Measurements from ENCODE around the gene ACTR8. TPM values are rescaled to one million over a fixed set of nuclear protein-coding genes. Genes with fewer than 3 reads are reported as not detected.

The ACTR8 gene
- polyA plus RNA-seq, 1 experiment: 33.0 TPM

DNA sequence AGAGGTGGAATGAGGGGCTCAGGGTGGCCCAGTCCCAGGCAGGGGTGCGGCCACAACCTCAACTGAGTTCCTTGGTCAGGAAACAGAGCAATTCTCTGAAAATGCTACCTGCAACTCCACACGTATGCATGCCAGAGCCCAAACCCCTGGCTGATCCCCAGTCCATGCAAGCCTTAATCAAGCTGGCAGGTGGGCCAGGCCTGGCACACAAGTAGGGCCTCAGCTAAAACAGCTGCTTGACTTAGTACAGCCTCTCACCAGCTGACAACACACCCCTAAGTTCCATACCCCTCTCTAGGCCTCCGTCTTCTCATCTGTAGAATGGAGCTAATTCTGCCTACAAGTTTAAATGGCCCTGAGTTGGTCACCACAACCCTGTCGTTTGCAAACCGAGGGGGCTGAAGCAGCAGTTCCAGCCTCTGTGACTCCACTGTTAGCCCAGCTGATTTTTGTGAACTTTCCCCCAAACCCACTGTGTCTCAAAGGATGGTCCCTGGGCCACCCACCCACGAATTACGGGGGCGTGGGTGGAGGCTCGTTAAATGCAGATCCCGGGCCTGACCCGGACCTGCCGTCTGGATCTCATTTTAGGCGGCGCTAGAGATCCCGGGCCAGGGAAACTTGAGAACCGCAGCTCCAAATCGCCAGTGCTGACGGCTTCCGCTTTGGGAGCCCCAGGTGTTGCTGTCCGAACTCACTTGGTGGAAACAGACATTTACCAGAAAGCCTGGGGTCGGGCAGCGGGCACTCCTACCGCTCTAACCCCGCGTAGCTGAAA lies 36.7 kb downstream of the ACTR8 start:
- POLR2A ChIA-PET: no interaction called here
- no peak for DNase-seq (ENCODE audit: low read depth)
- H3K4me3 ChIP-seq (ENCODE audit: low read depth, low read length): peak overlapping the region; percentile 45
- peaks cover 9% of the 10 kb centered on the region for H3K27me3 ChIP-seq (ENCODE audit: control insufficient read depth, insufficient read depth, low read length)
- no peaks in the 10 kb centered on the region for H3K36me3 ChIP-seq (ENCODE audit: control insufficient read depth, insufficient read depth, low read length)
- TF ChIP-seq CTCF (IDR thresholded peaks at IDR 0.05; ENCODE audit: insufficient read depth, low read depth, low read length): peak; percentile 53
- CTCF ChIA-PET: interaction anchor here (0.8 to 2.5 kb wide), 5 partner anchors 9 to 167 kb away, joined by 3 to 12 read pairs (median 3); no protein-coding TSS in a partner anchor

GRCh38 chr3:53844262-53845102 lies 37.5 kb downstream of the ACTR8 start:
- no peak for TF ChIP-seq CTCF (IDR thresholded peaks at IDR 0.05; ENCODE audit: insufficient read depth, low read depth, low read length)
- POLR2A ChIA-PET: no interaction called here
- no peak overlapping the region for H3K4me3 ChIP-seq (ENCODE audit: low read depth, low read length)
- H3K27me3 ChIP-seq (ENCODE audit: control insufficient read depth, insufficient read depth, low read length): peaks cover 9% of the 10 kb centered on the region
- no peaks in the 10 kb centered on the region for H3K36me3 ChIP-seq (ENCODE audit: control insufficient read depth, insufficient read depth, low read length)
- DNase-seq (ENCODE audit: low read depth): no peak
- CTCF ChIA-PET: interaction anchor here (1.7 to 2.5 kb wide), 3 partner anchors 8 to 133 kb away, joined by 3 to 12 read pairs (median 8); no protein-coding TSS in a partner anchor

DNA sequence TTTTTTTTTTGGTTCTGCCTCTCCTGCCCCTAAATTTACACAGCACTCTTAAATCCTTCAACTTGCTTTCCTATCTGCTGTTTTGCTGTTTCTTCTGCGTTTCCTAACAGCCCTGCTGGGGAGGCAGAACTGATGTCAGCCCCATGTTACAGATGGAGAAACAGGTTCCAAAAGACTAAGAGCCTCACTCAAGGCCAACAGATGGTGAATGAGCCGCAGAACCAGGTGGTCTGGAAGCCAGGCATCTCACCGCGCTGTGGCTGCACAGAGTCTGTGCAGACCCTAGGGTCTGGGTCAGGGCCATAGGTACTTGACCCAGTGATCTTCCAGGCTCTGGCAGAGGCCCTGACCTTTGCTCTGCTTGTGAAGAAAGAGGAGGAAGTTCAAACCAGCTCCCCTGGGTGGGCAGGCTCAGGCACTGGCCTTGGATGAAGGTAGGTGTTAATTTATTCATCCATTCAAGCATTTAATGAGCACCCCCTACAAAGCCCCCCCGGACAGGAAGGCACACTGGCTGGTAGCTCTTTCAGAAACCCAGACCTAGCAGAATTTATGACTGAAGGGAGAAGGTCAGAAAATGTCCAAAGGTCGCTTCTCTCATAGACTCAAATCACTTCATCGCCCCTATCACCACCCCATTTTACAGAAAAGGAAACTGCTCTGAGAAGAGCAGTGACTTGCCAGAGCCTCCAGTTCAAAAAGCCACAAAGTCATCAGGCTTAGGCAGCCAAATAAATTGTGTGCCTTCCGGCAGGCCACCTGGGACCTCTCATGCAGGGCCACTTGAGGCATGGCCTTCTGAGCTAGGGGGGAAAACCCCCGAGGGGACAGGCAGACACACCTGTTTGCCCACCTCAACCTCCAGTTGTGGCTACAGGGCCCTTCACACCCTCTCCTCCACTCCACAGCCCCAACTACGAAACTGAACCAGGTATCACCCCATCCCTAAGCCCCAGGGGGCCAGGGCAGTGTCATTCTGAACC lies 38.5 kb downstream of the ACTR8 start:
- H3K27me3 ChIP-seq (ENCODE audit: control insufficient read depth, insufficient read depth, low read length): peaks cover 9% of the 10 kb centered on the region
- no peak for TF ChIP-seq CTCF (IDR thresholded peaks at IDR 0.05; ENCODE audit: insufficient read depth, low read depth, low read length)

DNA sequence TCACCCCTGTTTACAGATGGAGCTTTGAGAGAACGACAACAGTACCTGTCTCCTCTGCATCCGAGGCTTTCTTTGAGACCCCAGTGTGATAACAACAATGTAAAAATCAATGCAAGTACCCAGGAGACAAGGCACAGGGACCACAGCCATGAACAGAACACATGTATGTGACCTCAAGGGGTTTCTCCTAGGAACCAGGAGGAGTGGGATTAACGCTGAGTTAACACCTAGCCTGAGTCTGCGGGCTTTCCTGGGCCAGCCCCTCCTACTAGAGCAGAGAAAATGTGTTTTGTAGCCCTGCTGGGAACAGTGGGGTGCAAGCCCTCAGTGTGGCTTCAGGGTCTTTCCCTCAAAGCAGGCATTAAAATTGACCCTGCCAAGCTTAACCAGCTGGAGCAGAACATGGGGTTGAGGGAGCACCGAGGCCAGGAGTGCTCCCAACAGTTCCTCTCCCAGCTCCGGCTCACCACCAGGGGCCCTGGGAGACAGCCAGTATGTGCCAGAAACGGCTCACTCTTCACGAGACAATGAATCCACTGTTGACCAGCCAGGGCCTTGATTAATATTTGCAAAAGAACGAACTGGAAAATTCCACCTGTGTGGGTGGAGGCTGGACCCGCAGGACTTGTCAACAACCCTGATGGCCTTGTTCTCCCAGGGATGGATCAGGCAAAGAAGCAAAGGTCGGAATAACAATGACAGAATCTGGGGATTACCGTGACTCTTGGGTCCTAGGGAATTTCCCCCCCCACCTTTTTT lies 39.3 kb downstream of the ACTR8 start:
- ChIA-PET CTCF (no interaction called here), POLR2A (no interaction called here)
- DNase-seq (ENCODE audit: low read depth): no peak

More for the DNA sequence above, 38.5 kb downstream of the ACTR8 start:
- no peaks in the 10 kb centered on the region for H3K36me3 ChIP-seq (ENCODE audit: control insufficient read depth, insufficient read depth, low read length)
- H3K4me3 ChIP-seq (ENCODE audit: low read depth, low read length): no peak overlapping the region
- ChIA-PET CTCF (interaction anchor here (2.1 to 2.5 kb wide), 2 partner anchors 7 to 10 kb away, joined by 8 to 12 read pairs; no protein-coding TSS in a partner anchor), POLR2A (no interaction called here)
- DNase-seq (ENCODE audit: low read depth): no peak

More for the DNA sequence above, 39.3 kb downstream of the ACTR8 start:
- H3K27me3 ChIP-seq (ENCODE audit: control insufficient read depth, insufficient read depth, low read length): peaks cover 9% of the 10 kb centered on the region
- H3K36me3 ChIP-seq (ENCODE audit: control insufficient read depth, insufficient read depth, low read length): no peaks in the 10 kb centered on the region
- TF ChIP-seq CTCF (IDR thresholded peaks at IDR 0.05; ENCODE audit: insufficient read depth, low read depth, low read length): no peak
- H3K4me3 ChIP-seq (ENCODE audit: low read depth, low read length): no peak overlapping the region
